Rectal smooth muscle tissue (tissue), 1 donor: ENCODE measurements around the gene DLGAP1.

ENCODE experiments used
- H3K27ac ChIP-seq: one replicate; pipeline ENCODE4 v1.7.0; 2013; ENCODE audit warnings: low read depth, low read length, inconsistent platforms
- H3K27me3 ChIP-seq: one replicate; pipeline ENCODE4 v1.7.0; 2013; ENCODE audit warnings: low read length; ENCODE audit not compliant: control insufficient read depth, insufficient read depth
- H3K36me3 ChIP-seq: one replicate; pipeline ENCODE4 v1.7.0; 2013; ENCODE audit warnings: low read length; ENCODE audit not compliant: control insufficient read depth, insufficient read depth
- H3K4me1 ChIP-seq: one replicate; pipeline ENCODE4 v1.7.0; 2013; ENCODE audit warnings: low read length; ENCODE audit not compliant: control insufficient read depth, insufficient read depth
- H3K4me3 ChIP-seq: one replicate; pipeline ENCODE4 v1.7.0; 2013; ENCODE audit warnings: low read length
- H3K9ac ChIP-seq: one replicate; pipeline ENCODE4 v1.7.0; 2013; ENCODE audit warnings: low read length

Gene DLGAP1

DNA sequence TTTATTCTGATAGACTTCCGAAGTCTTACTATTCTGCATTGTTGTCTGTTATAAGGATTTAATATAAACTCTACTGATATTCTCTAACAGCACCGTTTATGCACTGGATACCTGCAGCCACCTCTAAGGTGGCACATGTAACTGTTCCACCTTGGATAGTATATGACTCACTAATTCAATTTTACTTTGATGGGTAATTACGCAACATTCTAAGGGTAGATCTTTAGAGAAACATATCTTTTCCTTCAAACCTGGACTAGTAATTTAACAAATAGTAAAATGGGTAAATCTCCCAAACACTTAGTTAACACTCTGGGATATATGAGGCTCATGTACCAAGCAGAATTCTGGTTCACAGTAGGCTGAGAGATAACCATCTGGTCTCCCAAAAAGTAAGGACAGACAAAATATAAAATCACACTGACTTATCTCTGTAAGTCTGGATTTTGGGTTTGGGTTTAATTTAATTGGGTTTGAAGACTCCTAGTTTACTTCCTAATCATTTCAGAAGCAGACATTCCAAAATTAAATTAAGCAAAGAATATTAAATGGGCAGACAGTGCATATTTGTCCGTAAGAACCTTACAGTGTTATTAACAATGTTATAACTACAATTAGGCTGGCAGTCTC is 590.3 kb downstream of the DLGAP1 start:
- H3K36me3 ChIP-seq: no peaks in the 10 kb centered on the region
- H3K4me1 ChIP-seq: no peaks in the 10 kb centered on the region
- H3K27ac ChIP-seq: no peak overlapping the region
- no peak overlapping the region for H3K4me3 ChIP-seq
- H3K27me3 ChIP-seq: no peaks in the 10 kb centered on the region
- H3K9ac ChIP-seq: no peak overlapping the region

GRCh38 chr18:3863593-3863992 is 591.5 kb downstream of the DLGAP1 start:
- no peaks in the 10 kb centered on the region for H3K27me3 ChIP-seq
- H3K36me3 ChIP-seq: no peaks in the 10 kb centered on the region

DNA sequence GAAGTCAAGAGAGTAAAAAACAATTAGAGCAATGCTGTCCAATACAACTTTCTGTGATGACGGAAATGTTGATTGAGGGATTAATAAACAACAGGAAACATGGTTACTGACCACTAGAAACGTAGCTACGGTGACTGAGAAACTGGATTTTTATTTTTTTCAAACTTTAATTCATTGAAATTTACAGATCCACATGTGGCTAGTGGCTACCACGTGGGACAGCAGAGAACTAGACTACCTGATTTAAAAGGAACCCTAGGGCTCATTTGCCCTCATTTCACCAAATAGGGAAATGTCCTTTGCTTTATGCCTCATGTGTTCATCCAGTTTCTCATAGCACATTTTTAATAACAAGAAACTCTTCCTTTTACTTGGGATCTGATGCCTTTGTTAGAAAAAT is 592.1 kb downstream of the DLGAP1 start:
- H3K4me3 ChIP-seq: no peak overlapping the region
- no peaks in the 10 kb centered on the region for H3K4me1 ChIP-seq
- H3K9ac ChIP-seq: no peak overlapping the region
- H3K27me3 ChIP-seq: no peaks in the 10 kb centered on the region
- H3K27ac ChIP-seq: no peak overlapping the region
- no peaks in the 10 kb centered on the region for H3K36me3 ChIP-seq

More at GRCh38 chr18:3863593-3863992, 591.5 kb downstream of the DLGAP1 start:
- Histone ChIP-seq H3K27ac (no peak overlapping the region), H3K4me1 (no peaks in the 10 kb centered on the region), H3K4me3 (no peak overlapping the region), H3K9ac (no peak overlapping the region)

GRCh38 chr18:3861495-3861894 is 593.6 kb downstream of the DLGAP1 start:
- H3K36me3 ChIP-seq: no peaks in the 10 kb centered on the region
- H3K4me3 ChIP-seq: no peak overlapping the region
- no peak overlapping the region for H3K9ac ChIP-seq
- H3K27ac ChIP-seq: no peak overlapping the region
- H3K4me1 ChIP-seq: no peaks in the 10 kb centered on the region
- no peaks in the 10 kb centered on the region for H3K27me3 ChIP-seq

DNA sequence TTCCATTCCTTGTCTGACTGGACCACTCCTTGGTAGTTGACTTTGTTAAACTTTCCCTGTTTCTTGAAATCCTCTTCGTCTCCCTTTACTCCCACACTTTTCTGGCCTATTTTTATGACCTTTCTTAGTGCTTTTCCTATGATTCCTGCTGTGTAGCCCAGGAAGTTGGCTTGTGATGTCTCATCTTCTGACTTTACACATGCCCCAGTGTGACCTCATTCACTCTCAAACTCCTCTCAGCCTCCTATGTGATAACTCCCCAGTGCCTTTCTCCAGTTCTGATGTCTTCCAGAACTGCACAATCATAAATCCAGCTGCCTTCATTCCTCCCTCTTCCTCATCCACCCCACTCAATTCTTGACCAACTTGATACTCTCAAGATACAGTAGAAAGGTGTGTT is 597.6 kb downstream of the DLGAP1 start:
- H3K36me3 ChIP-seq: no peaks in the 10 kb centered on the region
- H3K4me3 ChIP-seq: no peak overlapping the region
- H3K9ac ChIP-seq: no peak overlapping the region
- no peak overlapping the region for H3K27ac ChIP-seq
- no peaks in the 10 kb centered on the region for H3K4me1 ChIP-seq
- no peaks in the 10 kb centered on the region for H3K27me3 ChIP-seq

DNA sequence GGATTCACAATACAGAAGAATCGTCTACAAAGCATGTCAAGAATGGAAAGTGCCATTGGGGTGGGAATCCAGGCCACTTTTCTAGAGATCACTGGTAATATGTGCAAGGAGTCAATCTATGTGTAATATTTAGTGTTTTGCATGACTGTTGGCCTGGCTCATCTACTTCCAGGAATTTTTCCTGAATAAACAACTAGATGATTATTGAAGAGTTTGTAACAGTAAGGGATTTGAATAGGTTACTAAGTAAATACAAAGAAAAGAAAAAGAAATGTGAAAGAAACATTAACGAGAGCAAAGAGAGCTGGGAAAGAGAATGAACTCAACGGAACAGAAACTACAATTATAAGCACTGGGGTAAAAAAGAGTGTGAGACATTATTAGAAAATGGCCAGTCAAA is 599.1 kb downstream of the DLGAP1 start:
- no peak overlapping the region for H3K9ac ChIP-seq
- H3K27me3 ChIP-seq: no peaks in the 10 kb centered on the region
- H3K27ac ChIP-seq: no peak overlapping the region

DNA sequence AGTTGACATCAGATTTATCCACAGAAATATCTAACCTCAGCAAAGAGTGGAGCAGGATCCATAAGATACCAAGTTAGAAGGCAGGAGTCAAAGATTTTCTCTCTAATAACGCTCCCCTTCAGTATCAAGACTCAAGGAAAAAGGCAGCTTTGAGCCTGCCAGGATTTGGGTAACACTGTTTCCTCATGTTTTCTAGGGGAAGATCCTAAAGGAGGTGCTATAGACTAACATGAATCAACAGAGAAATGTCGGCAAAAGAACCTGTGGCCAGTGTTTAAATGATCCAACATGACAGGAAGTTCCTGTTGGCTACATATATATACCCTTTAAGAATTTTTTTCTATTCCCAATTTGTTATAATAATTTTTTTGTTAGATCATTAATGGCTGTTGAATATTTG is 602.8 kb downstream of the DLGAP1 start:
- H3K27ac ChIP-seq: no peak overlapping the region
- no peaks in the 10 kb centered on the region for H3K36me3 ChIP-seq
- no peaks in the 10 kb centered on the region for H3K27me3 ChIP-seq
- no peak overlapping the region for H3K4me3 ChIP-seq
- no peaks in the 10 kb centered on the region for H3K4me1 ChIP-seq
- no peak overlapping the region for H3K9ac ChIP-seq

More for the DNA sequence above, 599.1 kb downstream of the DLGAP1 start:
- Histone ChIP-seq H3K36me3 (no peaks in the 10 kb centered on the region), H3K4me1 (no peaks in the 10 kb centered on the region), H3K4me3 (no peak overlapping the region)

GRCh38 chr18:3851159-3851558 is 603.9 kb downstream of the DLGAP1 start:
- H3K27ac ChIP-seq: no peak overlapping the region
- H3K9ac ChIP-seq: no peak overlapping the region
- no peak overlapping the region for H3K4me3 ChIP-seq
- no peaks in the 10 kb centered on the region for H3K27me3 ChIP-seq
- H3K36me3 ChIP-seq: no peaks in the 10 kb centered on the region
- H3K4me1 ChIP-seq: no peaks in the 10 kb centered on the region

DNA sequence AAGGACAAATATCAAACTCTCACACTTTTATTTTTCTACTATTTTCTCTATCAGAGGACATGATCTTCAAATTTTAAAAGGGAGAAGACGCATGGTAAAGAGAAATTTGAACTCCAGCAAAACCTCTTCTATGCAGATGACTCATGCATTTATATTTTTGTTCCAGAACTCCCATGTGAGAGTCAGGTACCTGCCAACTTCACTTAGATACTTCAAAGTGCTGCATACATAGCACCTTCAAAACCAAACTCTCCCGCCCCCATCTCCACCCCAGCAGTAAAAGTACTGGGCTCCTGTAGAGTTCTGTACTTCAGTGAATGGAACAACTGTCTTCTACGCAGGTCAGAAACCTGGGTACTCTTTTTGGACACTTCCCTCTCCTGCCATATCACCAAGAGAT is 606.8 kb downstream of the DLGAP1 start:
- Histone ChIP-seq H3K36me3 (no peaks in the 10 kb centered on the region), H3K27me3 (no peaks in the 10 kb centered on the region), H3K9ac (no peak overlapping the region)

DNA sequence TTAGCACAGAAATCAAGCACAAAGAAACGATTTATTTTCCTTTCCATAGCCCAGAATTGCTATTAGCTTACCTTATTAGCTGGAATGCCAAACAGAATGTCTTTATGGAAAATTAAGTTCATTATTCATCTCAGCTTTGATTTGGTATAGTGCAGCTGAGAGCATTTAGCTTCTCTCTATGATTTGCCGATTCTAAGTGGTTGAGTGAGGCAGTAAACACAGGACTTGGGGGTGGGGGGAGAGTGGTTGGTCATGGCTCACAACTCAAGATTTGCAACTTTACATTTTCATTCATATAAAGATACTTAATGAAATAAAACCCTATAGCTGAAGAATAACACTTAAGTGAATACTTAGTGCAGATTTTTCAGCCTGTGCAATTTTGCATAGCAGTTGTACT is 609.9 kb downstream of the DLGAP1 start:
- Histone ChIP-seq H3K36me3 (no peaks in the 10 kb centered on the region), H3K27ac (no peak overlapping the region), H3K4me1 (no peaks in the 10 kb centered on the region), H3K27me3 (no peaks in the 10 kb centered on the region), H3K4me3 (no peak overlapping the region), H3K9ac (no peak overlapping the region)

More for the DNA sequence above, 606.8 kb downstream of the DLGAP1 start:
- Histone ChIP-seq H3K27ac (no peak overlapping the region), H3K4me3 (no peak overlapping the region), H3K4me1 (no peaks in the 10 kb centered on the region)

DNA sequence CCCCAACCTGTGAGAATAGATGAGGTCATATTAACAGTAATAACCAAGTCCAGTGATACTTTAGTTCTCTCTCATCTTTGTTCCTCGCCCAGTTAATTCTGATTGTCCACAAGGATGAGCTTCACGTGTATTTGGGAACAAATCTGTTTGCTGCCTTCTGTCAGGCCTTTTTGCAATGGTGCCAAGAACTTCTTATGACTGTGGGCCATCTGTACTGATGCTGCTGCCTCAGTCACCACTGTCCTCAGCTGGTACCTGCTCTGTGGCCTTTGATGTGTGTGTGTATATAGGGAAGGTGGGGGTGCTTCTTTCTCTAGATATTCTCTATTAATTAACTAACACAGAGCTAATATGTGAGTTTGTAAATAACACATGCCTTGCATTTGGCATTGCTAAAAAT is 612.3 kb downstream of the DLGAP1 start:
- Histone ChIP-seq H3K36me3 (no peaks in the 10 kb centered on the region), H3K4me3 (no peak overlapping the region), H3K27ac (no peak overlapping the region), H3K9ac (no peak overlapping the region), H3K27me3 (no peaks in the 10 kb centered on the region), H3K4me1 (no peaks in the 10 kb centered on the region)

DNA sequence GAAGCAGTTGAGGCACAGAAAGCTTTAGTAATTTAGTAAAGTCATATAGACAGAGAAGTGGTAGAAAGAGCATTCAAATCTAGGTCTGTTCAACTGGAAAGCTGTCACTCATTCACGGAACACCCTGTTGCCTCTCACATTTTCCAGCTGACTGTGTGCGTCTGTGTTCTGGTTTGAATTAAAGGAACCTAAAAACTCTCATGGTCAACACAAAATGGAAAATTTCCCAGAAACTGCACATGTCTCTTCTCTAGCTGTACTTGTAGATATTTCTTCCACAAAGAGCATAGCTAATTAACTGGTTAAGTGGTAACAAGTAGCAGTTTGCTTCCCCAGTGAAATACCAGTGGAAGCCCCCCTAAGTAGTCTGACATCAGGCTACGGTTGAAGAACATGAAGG is 614.3 kb downstream of the DLGAP1 start:
- no peaks in the 10 kb centered on the region for H3K4me1 ChIP-seq
- H3K4me3 ChIP-seq: no peak overlapping the region
- H3K27me3 ChIP-seq: no peaks in the 10 kb centered on the region
- H3K9ac ChIP-seq: no peak overlapping the region
- H3K27ac ChIP-seq: no peak overlapping the region
- no peaks in the 10 kb centered on the region for H3K36me3 ChIP-seq

DNA sequence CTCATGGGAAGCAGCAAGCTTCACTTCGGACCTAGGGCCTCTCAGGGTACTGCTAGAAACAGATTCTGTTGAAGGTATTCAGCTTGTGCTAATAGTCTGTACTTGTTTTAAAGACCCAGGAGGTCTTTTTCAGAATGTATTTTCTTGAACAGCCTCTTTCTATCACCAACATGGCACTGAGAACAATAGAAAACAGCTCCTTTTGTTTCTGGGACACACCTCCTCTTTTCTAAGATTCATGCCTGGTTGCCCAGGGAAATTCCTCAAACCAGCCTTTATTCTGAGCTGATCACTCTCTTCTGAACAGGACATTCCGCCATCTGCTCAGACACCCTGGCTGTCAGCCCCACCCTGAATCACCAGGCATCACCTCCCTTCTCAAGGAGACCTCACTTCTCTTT is 615.5 kb downstream of the DLGAP1 start:
- no peaks in the 10 kb centered on the region for H3K27me3 ChIP-seq
- no peak overlapping the region for H3K27ac ChIP-seq
- no peak overlapping the region for H3K4me3 ChIP-seq
- H3K9ac ChIP-seq: no peak overlapping the region
- no peaks in the 10 kb centered on the region for H3K4me1 ChIP-seq
- H3K36me3 ChIP-seq: no peaks in the 10 kb centered on the region
